B cell (primary cell): ENCODE data around the gene ERI3. TPM values are rescaled to one million over a fixed set of nuclear protein-coding genes. Genes with fewer than 3 reads are reported as not detected.

Experiments used
- ATAC-seq: fragments of 200-7000 bp; cut with Tn5 transposase; one replicate; pipeline ENCODE4 v1.10.0; 2021; ENCODE audit warnings: low read depth, mild to moderate bottlenecking, moderate number of reproducible peaks, moderate library complexity
- CTCF ChIA-PET: fragments of 350-600 bp; sonication (Branson Sonifier 250); formaldehyde crosslinking; loops from one replicate; lab custom pipeline; 2021; ENCODE audit warnings: antibody characterized with exemption, inconsistent platforms; lab: Charles Lee
- POLR2A ChIA-PET: fragments of 350-600 bp; sonication (Branson Sonifier 250); formaldehyde crosslinking; loops from one replicate; lab custom pipeline; 2021; ENCODE audit warnings: antibody characterized with exemption; lab: Charles Lee
- DNase-seq: peaks from one replicate; pipeline ENCODE4 v3.0.0; 2013
- H2AFZ ChIP-seq: 2 replicates; pipeline ENCODE4 v1.6.1; 2012; ENCODE audit warnings: mild to moderate bottlenecking, low read depth, low read length; ENCODE audit not compliant: insufficient read depth, poor library complexity, severe bottlenecking
- H3K27ac ChIP-seq, 2 donors: 1 replicate in 1 of 2; 2 replicates in 1 of 2; pipeline ENCODE4 v1.5.1; 2012 to 2013; ENCODE audit warnings: low read length in 2 of 2, mild to moderate bottlenecking in 2 of 2, moderate library complexity in 1 of 2
- H3K27me3 ChIP-seq, 4 experiments: fragments of 200-600 bp in 1 of 4; sonication (generic) in 1 of 4; replicated peaks in 1 of 4; 1 replicate in 2 of 4; 2 replicates in 2 of 4; pipeline versions ENCODE4 v1.6.1 to v1.7.0; 2013 to 2016; ENCODE audit warnings: low read length in 3 of 4, mild to moderate bottlenecking in 2 of 4, mixed read lengths in 1 of 4, moderate library complexity in 1 of 4; ENCODE audit not compliant: insufficient read depth in 4 of 4, control insufficient read depth in 3 of 4; ENCODE audit errors: control extremely low read depth in 1 of 4
- H3K36me3 ChIP-seq, 2 experiments: replicated peaks in 1 of 2; 1 replicate in 1 of 2; 2 replicates in 1 of 2; pipeline versions ENCODE4 v1.6.1 to v1.7.1; 2013; ENCODE audit warnings: low read length in 1 of 2; ENCODE audit not compliant: insufficient read depth in 2 of 2, control insufficient read depth in 1 of 2; ENCODE audit errors: control extremely low read depth in 1 of 2, extremely low read depth in 1 of 2
- H3K4me1 ChIP-seq, 2 donors: fragments of 200-600 bp in 1 of 2; sonication (generic) in 1 of 2; 1 replicate in 1 of 2; 2 replicates in 1 of 2; pipeline versions ENCODE4 v1.5.1 to v1.6.1; 2013 to 2017; ENCODE audit warnings: low read length in 2 of 2; ENCODE audit not compliant: control insufficient read depth in 2 of 2, insufficient read depth in 2 of 2
- H3K4me2 ChIP-seq: replicated peaks from 2 replicates; pipeline ENCODE3; 2012; ENCODE audit warnings: mild to moderate bottlenecking, low read depth, low read length; ENCODE audit not compliant: poor library complexity, severe bottlenecking
- H3K4me3 ChIP-seq, 5 experiments: fragments of 200-600 bp in 1 of 5; sonication (generic) in 1 of 5; 1 replicate in 3 of 5; 2 replicates in 2 of 5; pipeline versions ENCODE4 v1.5.1 to v1.7.0; 2011 to 2016; ENCODE audit warnings: low read length in 4 of 5, mild to moderate bottlenecking in 4 of 5, low read depth in 2 of 5, control low read depth in 1 of 5, moderate library complexity in 1 of 5; ENCODE audit not compliant: insufficient read depth in 1 of 5; ENCODE audit errors: control extremely low read depth in 1 of 5, extremely low read depth in 1 of 5
- H3K79me2 ChIP-seq: fragments of 200-600 bp; sonication (generic); one replicate; pipeline ENCODE4 v1.6.0; 2016; ENCODE audit warnings: low read length; ENCODE audit not compliant: control insufficient read depth, insufficient read depth
- H3K9ac ChIP-seq: fragments of 200-600 bp; sonication (generic); 2 replicates; pipeline ENCODE4 v1.6.1; 2017; ENCODE audit warnings: mild to moderate bottlenecking, low read length, moderate library complexity
- H3K9me3 ChIP-seq, 3 donors: one replicate each; pipeline versions ENCODE4 v1.6.1 to v1.7.1; 2013; ENCODE audit warnings: low read length in 2 of 3; ENCODE audit not compliant: control insufficient read depth in 2 of 3, insufficient read depth in 1 of 3; ENCODE audit errors: control extremely low read depth in 1 of 3
- H4K20me1 ChIP-seq: 2 replicates; pipeline ENCODE4 v1.6.0; 2012; ENCODE audit warnings: mild to moderate bottlenecking, low read length; ENCODE audit not compliant: insufficient read depth, control insufficient read depth, poor library complexity, severe bottlenecking
- H3K27ac Mint-ChIP-seq: one replicate; pipeline ENCODE4 v1.8.0; 2021; ENCODE audit warnings: mixed read lengths
- H3K27me3 Mint-ChIP-seq: one replicate; pipeline ENCODE4 v1.8.0; 2021; ENCODE audit warnings: mixed read lengths
- H3K4me1 Mint-ChIP-seq: one replicate; pipeline ENCODE4 v1.8.0; 2021; ENCODE audit warnings: mixed read lengths
- H3K4me3 Mint-ChIP-seq: one replicate; pipeline ENCODE4 v1.8.0; 2021; ENCODE audit warnings: mixed read lengths
- H3K9me3 Mint-ChIP-seq: one replicate; pipeline ENCODE4 v1.8.0; 2022; ENCODE audit warnings: mixed read lengths; ENCODE audit not compliant: insufficient read depth
- CTCF ChIP-seq: fragments of 200-600 bp; IDR thresholded peaks from one replicate; pipeline ENCODE4 v1.8.0; 2022; ENCODE audit warnings: antibody characterized with exemption, mild to moderate bottlenecking
- EZH2 ChIP-seq: IDR thresholded peaks from 2 replicates; pipeline ENCODE4 v1.6.1; 2012; ENCODE audit warnings: borderline replicate concordance, low read depth, mild to moderate bottlenecking, moderate library complexity, low read length; ENCODE audit not compliant: insufficient read depth, poor library complexity, severe bottlenecking
- WGBS: methylation state at CpG from one replicate; pipeline ENCODE4 v1.1.5; 2013; ENCODE audit warnings: missing lambda C conversion rate; ENCODE audit not compliant: insufficient coverage; 5-methylcytosine and 5-hydroxymethylcytosine counted together
- intact Hi-C: fragments of 100-400 bp; cut with micrococcal nuclease; formaldehyde crosslinking; loops from one replicate; pipeline ENCODE4 v1.10.0; 2022
- polyA plus RNA-seq: library from polyadenylated mRNA; depleted of rRNA; stranded (reverse); fragments of >200 nt; gene quantifications from 2 replicates; pipeline ENCODE4 v1.2.3, GENCODE V29; 2012
- total RNA-seq, 2 donors: library from RNA; stranded (reverse); fragments of 120-200 nt in 1 of 2; gene quantifications; 1 replicate in 1 of 2; 2 replicates in 1 of 2; pipeline versions ENCODE4 v1.2.3 to v1.2.4, GENCODE V29; 2013 to 2022

Gene ERI3
- total and polyA plus RNA-seq, 2 donors (not counting 1 experiment from before 2014, with no cell fraction given) = 37.5 to 53.9 TPM

- 80% methylated on average over 1 of the region's 1 CpG for WGBS
- H3K27ac Mint-ChIP-seq = no peak overlapping the region
- ChIA-PET CTCF (interaction anchor here (0.7 to 4.2 kb wide), 3 partner anchors 17 to 37 kb away, joined by 3 to 17 read pairs (median 4); partner anchors contain the start of gene DMAP1), POLR2A (no interaction called here)
- intact Hi-C loops = no loop called here
- H3K9me3 Mint-ChIP-seq = no peaks in the 10 kb centered on the region
- H3K27ac ChIP-seq = no peak overlapping the region
- no peaks in the 10 kb centered on the region for H4K20me1 ChIP-seq
- H3K9ac ChIP-seq = no peak overlapping the region
- no peak overlapping the region for H3K4me3 Mint-ChIP-seq
- TF ChIP-seq EZH2 (no peak), CTCF (no peak)
- H2AFZ ChIP-seq = no peak overlapping the region
- ATAC-seq (no peak), DNase-seq (no peak)
- H3K27me3 Mint-ChIP-seq = no peaks in the 10 kb centered on the region
- H3K36me3 ChIP-seq = peaks cover 0 to 3% of the 10 kb centered on the region in 2 experiments
- H3K27me3 ChIP-seq = no peaks in the 10 kb centered on the region
- peaks cover 4 to 5% of the 10 kb centered on the region in 2 donors for H3K4me1 ChIP-seq
- peaks cover 6% of the 10 kb centered on the region for H3K4me1 Mint-ChIP-seq
- H3K4me2 ChIP-seq = no peak overlapping the region
- H3K79me2 ChIP-seq = no peaks in the 10 kb centered on the region
- peaks cover 0 to 3% (median 0%) of the 10 kb centered on the region in 3 donors for H3K9me3 ChIP-seq
- H3K4me3 ChIP-seq = no peak overlapping the region
Measured at GRCh38 chr1:44233593-44233992, 121.5 kb downstream of the ERI3 start.

- Histone ChIP-seq H3K79me2 (no peaks in the 10 kb centered on the region), H3K4me2 (no peak overlapping the region), H3K36me3 (peaks cover 0 to 3% of the 10 kb centered on the region in 2 experiments), H3K9ac (no peak overlapping the region), H3K9me3 (no peaks in the 10 kb centered on the region), H3K4me3 (no peak overlapping the region), H2AFZ (no peak overlapping the region), H3K27me3 (no peaks in the 10 kb centered on the region), H3K4me1 (no peaks in the 10 kb centered on the region), H3K27ac (no peak overlapping the region), H4K20me1 (no peaks in the 10 kb centered on the region)
- H3K9me3 Mint-ChIP-seq = no peaks in the 10 kb centered on the region
- no peak for TF ChIP-seq CTCF
- no peak for TF ChIP-seq EZH2
- no peak for DNase-seq
- no peak overlapping the region for H3K27ac Mint-ChIP-seq
- no peaks in the 10 kb centered on the region for H3K27me3 Mint-ChIP-seq
- ChIA-PET CTCF (no interaction called here), POLR2A (no interaction called here)
- no peaks in the 10 kb centered on the region for H3K4me1 Mint-ChIP-seq
- 94% methylated on average over 2 of the region's 3 CpGs for WGBS
- ATAC-seq = no peak
- intact Hi-C loops = no loop called here
- no peak overlapping the region for H3K4me3 Mint-ChIP-seq
Measured at GRCh38 chr1:44230796-44231195, 124.3 kb downstream of the ERI3 start.
